Choroid plexus epithelial cell (primary cell): ENCODE measurements around the gene ZC3H8.

Source experiments
- DNase-seq: peaks from one replicate; pipeline ENCODE4 v3.0.0-alpha.2; 2010; ENCODE audit warnings: low read depth
- H3K4me3 ChIP-seq: 2 replicates; pipeline ENCODE4 v1.5.1; 2011; ENCODE audit warnings: low read depth, mild to moderate bottlenecking, control low read depth, low read length, moderate library complexity
- TF ChIP-seq, protein P1 (sequence below): conservative IDR thresholded peaks from 2 replicates; pipeline ENCODE4 v1.5.1; 2011; ENCODE audit warnings: low read depth, mild to moderate bottlenecking, control low read depth, inconsistent platforms, low read length, moderate library complexity

ZC3H8 gene

DNA sequence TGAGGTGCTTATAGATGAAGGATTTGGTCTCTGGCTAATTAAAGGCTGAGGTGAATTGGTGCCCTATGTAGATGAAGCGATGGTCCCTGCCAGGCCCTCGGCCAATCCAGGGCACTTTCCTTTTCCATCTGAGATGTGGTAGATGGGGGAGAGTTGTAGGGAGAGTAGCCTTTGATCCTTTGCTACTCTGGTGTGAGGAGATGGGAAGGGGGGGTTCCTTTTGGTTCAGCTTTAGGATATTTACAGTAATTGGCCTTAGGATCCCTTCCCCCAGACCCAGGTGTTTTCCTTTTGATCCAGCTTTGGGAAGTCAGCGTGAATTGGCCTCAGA, 5.4 kb upstream of the ZC3H8 start:
- DNase-seq, result no peak
- no peak overlapping the region for H3K4me3 ChIP-seq
- TF ChIP-seq, protein P1, sequence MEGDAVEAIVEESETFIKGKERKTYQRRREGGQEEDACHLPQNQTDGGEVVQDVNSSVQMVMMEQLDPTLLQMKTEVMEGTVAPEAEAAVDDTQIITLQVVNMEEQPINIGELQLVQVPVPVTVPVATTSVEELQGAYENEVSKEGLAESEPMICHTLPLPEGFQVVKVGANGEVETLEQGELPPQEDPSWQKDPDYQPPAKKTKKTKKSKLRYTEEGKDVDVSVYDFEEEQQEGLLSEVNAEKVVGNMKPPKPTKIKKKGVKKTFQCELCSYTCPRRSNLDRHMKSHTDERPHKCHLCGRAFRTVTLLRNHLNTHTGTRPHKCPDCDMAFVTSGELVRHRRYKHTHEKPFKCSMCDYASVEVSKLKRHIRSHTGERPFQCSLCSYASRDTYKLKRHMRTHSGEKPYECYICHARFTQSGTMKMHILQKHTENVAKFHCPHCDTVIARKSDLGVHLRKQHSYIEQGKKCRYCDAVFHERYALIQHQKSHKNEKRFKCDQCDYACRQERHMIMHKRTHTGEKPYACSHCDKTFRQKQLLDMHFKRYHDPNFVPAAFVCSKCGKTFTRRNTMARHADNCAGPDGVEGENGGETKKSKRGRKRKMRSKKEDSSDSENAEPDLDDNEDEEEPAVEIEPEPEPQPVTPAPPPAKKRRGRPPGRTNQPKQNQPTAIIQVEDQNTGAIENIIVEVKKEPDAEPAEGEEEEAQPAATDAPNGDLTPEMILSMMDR, result no peak

- peak overlapping the region; percentile 4 for H3K4me3 ChIP-seq
- peak; percentile 87 for DNase-seq
- TF ChIP-seq, protein P1, result peak; percentile 100
These were observed 4.9 kb upstream of the ZC3H8 start for GRCh38 chr2:112259509-112260294.

GRCh38 chr2:112257575-112257974, 2.7 kb upstream of the ZC3H8 start:
- TF ChIP-seq, protein P1, result no peak
- no peak overlapping the region for H3K4me3 ChIP-seq
- DNase-seq, result peak; percentile 26

DNA sequence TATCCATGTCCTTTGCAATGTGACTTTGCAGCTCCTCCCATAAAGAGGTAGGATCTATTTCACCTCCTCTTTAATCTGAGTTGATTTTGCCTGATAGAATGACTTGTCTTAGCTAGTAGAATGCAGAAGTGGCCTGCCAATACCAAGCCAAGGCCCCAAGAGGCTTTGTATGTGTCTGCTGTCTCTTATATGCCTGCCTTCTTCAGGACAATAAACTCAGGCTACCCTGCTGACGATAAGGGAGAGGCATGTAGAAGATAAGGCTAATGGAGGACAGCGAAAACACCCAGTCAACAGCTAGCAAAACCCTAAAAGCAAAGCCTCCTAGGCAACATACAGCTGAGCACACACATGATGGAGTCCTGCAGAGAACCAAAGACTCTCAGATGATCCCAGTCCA, 1.8 kb upstream of the ZC3H8 start:
- TF ChIP-seq, protein P1, result no peak
- no peak for DNase-seq

DNA sequence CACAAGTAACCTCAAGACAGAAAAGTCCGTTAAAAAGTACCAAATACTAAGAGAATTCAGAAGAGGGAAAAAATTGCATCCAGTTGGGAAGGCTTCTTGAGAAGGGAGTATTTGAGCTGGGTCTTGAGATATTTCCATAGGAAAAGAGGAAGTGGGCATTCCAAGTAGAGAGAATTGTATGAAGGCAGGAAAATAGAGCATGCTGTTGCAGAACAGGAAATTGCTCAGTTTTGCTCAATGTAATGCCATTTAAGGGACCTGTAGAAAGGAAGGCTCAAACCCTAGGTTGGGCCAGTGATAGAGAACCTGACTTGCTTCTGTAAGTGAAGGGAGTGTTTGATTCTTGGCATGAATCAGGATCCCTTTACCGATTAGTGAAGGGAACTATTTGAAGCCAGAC, 1.0 kb upstream of the ZC3H8 start:
- DNase-seq, result no peak
- TF ChIP-seq, protein P1, result no peak
- H3K4me3 ChIP-seq, result no peak overlapping the region

More for the DNA sequence above, 1.8 kb upstream of the ZC3H8 start:
- no peak overlapping the region for H3K4me3 ChIP-seq

DNA sequence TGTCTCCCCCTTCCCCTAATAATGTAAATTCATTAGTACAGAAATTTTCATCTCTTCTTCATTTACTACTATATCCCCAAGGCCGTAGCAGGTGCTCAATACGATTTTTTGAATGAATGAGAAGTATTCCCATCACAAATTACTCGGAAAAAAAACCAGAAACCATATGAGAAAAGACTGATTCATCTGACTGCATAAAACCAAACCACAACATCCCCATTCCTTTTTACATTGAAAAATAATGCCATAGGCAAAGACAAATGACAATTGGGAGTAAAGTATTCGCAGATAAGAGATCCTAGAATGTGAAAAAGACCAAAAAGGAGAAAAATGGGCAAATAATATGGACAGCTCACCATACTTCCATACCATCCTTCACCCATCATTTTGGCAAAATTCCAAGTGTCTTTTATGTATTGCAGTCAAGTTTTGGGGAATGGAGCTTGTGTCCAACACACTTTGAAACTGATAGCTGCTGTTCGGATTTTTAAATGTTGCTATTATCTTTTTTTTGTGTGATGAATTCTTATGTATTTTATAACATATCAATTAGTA, 1.5 kb downstream of the ZC3H8 start:
- DNase-seq, result no peak
- no peak overlapping the region for H3K4me3 ChIP-seq
- TF ChIP-seq, protein P1, result no peak

- no peak for DNase-seq
- TF ChIP-seq, protein P1, result no peak
These were observed 3.6 kb downstream of the ZC3H8 start for GRCh38 chr2:112251271-112251670.

More at GRCh38 chr2:112251271-112251670, 3.6 kb downstream of the ZC3H8 start:
- no peak overlapping the region for H3K4me3 ChIP-seq
